ENCODE results near the gene MAEA. TPM values are rescaled to one million over a fixed set of nuclear protein-coding genes. Genes with fewer than 3 reads are reported as not detected.

Gene MAEA
- total and polyA plus RNA-seq, 2 of the 8 experiments (the other 6 are each of a cell fraction or from before 2014, with no cell fraction given): 75.8 to 133 TPM

GRCh38 chr4:1249731-1250526, 39.8 kb upstream of the MAEA start:
- POLR2A ChIA-PET (ENCODE audit: partially characterized antibody): interaction anchor here (0.5 to 6.8 kb wide), 8 partner anchors 11 to 97 kb away, joined by 3 to 49 read pairs (median 4); partner anchors contain the start of genes MAEA and UVSSA
- Histone ChIP-seq H3K18ac (ENCODE audit: extremely low read depth, low read length) (no peak overlapping the region), H3K4me3 (ENCODE audit: extremely low read depth in 1 of 4, insufficient read depth in 2 of 4, low read depth in 3 of 4, low read length in 4 of 4) (peak overlapping the region; percentile 42 to 73 (median 44)), H4K8ac (ENCODE audit: extremely low read depth, insufficient read depth, low read length) (peak overlapping the region; percentile 96; the same call in 1 of the 2 replicates), H3K27me3 (replicated peaks in 1 of 4; ENCODE audit: control insufficient read depth in 3 of 4, extremely low read depth in 1 of 4, insufficient read depth in 3 of 4, low read length in 3 of 4) (peaks cover 0 to 2% (median 0%) of the 10 kb centered on the region in 4 experiments; a peak in 1 of 7 replicates), H3K23ac (ENCODE audit: insufficient read length) (no peak overlapping the region), H3K27ac (ENCODE audit: low read depth, low read length) (peak overlapping the region; percentile 77; the same call in 1 of the 2 replicates), H2AFZ (ENCODE audit: low read length) (no peak overlapping the region), H2BK120ac (replicated peaks; ENCODE audit: low read depth, low read length) (no peak overlapping the region), H3K9me3 (ENCODE audit: insufficient read depth in 2 of 2, low read depth in 1 of 2, low read length in 1 of 2) (peaks cover 34 to 36% of the 10 kb centered on the region in 2 experiments), H2BK5ac (ENCODE audit: low read depth, low read length) (no peak overlapping the region), H3K79me2 (ENCODE audit: control insufficient read depth in 1 of 2, insufficient read depth in 2 of 2, low read length in 2 of 2) (peaks cover 22 to 31% of the 10 kb centered on the region in 2 experiments), H3K4me1 (replicated peaks in 1 of 4; ENCODE audit: control insufficient read depth in 3 of 4, insufficient read depth in 4 of 4, low read length in 3 of 4) (peaks cover 0 to 16% (median 11%) of the 10 kb centered on the region in 4 experiments; a peak in 5 of 7 replicates), H3K14ac (ENCODE audit: insufficient read length) (no peak overlapping the region), H2BK12ac (ENCODE audit: low read depth, low read length) (no peak overlapping the region), H3K56ac (replicated peaks; ENCODE audit: insufficient read length, low read depth, low read length) (no peak overlapping the region), H3K79me1 (ENCODE audit: low read depth, low read length) (peaks cover 13% of the 10 kb centered on the region; the same call in 1 of the 2 replicates), H2BK15ac (ENCODE audit: low read length) (no peak overlapping the region), H3K9ac (replicated peaks in 1 of 4; ENCODE audit: extremely low read depth in 1 of 4, low read depth in 3 of 4, low read length in 3 of 4) (peak overlapping the region; percentile 33 to 71 (median 58); a peak in 4 of 7 replicates), H4K91ac (replicated peaks; ENCODE audit: insufficient read length, low read length) (no peak overlapping the region), H3K4me2 (ENCODE audit: insufficient read depth in 1 of 2, low read depth in 2 of 2, low read length in 2 of 2) (peak overlapping the region; percentile 71 to 81), H4K20me1 (replicated peaks in 1 of 2; ENCODE audit: control insufficient read depth in 1 of 2, insufficient read depth in 2 of 2, low read length in 2 of 2) (peaks cover 8 to 12% of the 10 kb centered on the region in 2 experiments), H3K36me3 (ENCODE audit: control insufficient read depth in 2 of 4, insufficient read depth in 4 of 4, low read length in 3 of 4) (peaks cover 0 to 20% (median 6%) of the 10 kb centered on the region in 4 experiments; a peak in 3 of 8 replicates), H3K4ac (replicated peaks; ENCODE audit: insufficient read length, low read depth, low read length) (no peak overlapping the region), H4K5ac (ENCODE audit: insufficient read length, low read depth, low read length) (no peak overlapping the region), H2AK5ac (ENCODE audit: low read depth, low read length) (no peak overlapping the region), H3K23me2 (ENCODE audit: low read depth, low read length) (peaks cover 11% of the 10 kb centered on the region; the same call in 1 of the 2 replicates), H2BK20ac (ENCODE audit: low read length) (no peak overlapping the region)
- DNase-seq (ENCODE audit: low read depth in 1 of 2, low spot score in 2 of 2) (peak in 1 of 2 experiments; percentile 74), FAIRE-seq (no peak)
- TF ChIP-seq MAX (IDR thresholded peaks at IDR 0.05) (0 out of 2 replicates have a peak, but pooled peaks have one; percentile 4), SIX5 (IDR thresholded peaks at IDR 0.05; ENCODE audit: low read depth, low read length) (no peak), POU5F1 (IDR thresholded peaks at IDR 0.05; ENCODE audit: low read depth, low read length) (no peak)
- TF ChIP-seq, protein P1, sequence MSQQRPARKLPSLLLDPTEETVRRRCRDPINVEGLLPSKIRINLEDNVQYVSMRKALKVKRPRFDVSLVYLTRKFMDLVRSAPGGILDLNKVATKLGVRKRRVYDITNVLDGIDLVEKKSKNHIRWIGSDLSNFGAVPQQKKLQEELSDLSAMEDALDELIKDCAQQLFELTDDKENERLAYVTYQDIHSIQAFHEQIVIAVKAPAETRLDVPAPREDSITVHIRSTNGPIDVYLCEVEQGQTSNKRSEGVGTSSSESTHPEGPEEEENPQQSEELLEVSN (IDR thresholded peaks at IDR 0.05): no peak
- CTCF ChIA-PET (ENCODE audit: partially characterized antibody): interaction anchor here (0.6 to 5.0 kb wide), 6 partner anchors 10 to 96 kb away, joined by 3 to 32 read pairs (median 4); no protein-coding TSS in a partner anchor
- WGBS, 2 experiments (ENCODE audit: extremely low coverage in 1 of 2, insufficient coverage in 1 of 2, insufficient read length in 1 of 2, insufficient replicate concordance in 2 of 2, low coverage in 1 of 2, low lambda C conversion rate in 2 of 2, missing lambda C conversion rate in 1 of 2): 66% methylated on average over 39 of the region's 39 CpGs; no CpG with 5 or more reads in 1 of the 2 experiments

Measured in H1 (cell line).